ENCODE results near the gene FOXD4.
"Not testable (repeated sequence)": the region's sequence is repeated elsewhere in the genome, so short reads cannot be mapped to it uniquely, and the experiment has no call there.

FOXD4 gene

GRCh38 chr9:117995-118467 is at the start of gene FOXD4:
Gene FOXD4 (minus strand): TSS chr9:118417. CDS start chr9:118119, 298 bp downstream.
- not testable (repeated sequence) for DNase-seq (ENCODE audit: insufficient read length, low spot score); FAIRE-seq

GRCh38 chr9:159871-160270 is 41.7 kb upstream of the FOXD4 start:
- not testable (repeated sequence) for DNase-seq (ENCODE audit: insufficient read length, low spot score); FAIRE-seq

GRCh38 chr9:151173-151572 is 33.0 kb upstream of the FOXD4 start:
- DNase-seq (ENCODE audit: insufficient read length, low spot score); FAIRE-seq: not testable (repeated sequence)

GRCh38 chr9:139880-140279 is 21.7 kb upstream of the FOXD4 start:
- not testable (repeated sequence) for FAIRE-seq; DNase-seq (ENCODE audit: insufficient read length, low spot score)

GRCh38 chr9:117144-117994 is 848 bp downstream of the FOXD4 start:
- DNase-seq (ENCODE audit: insufficient read length, low spot score); FAIRE-seq: not testable (repeated sequence)

- DNase-seq (ENCODE audit: insufficient read length, low spot score); FAIRE-seq: not testable (repeated sequence)
These were observed 1.8 kb downstream of the FOXD4 start for GRCh38 chr9:116239-117077.

- DNase-seq (ENCODE audit: insufficient read length, low spot score); FAIRE-seq: not testable (repeated sequence)
These were observed 3.1 kb downstream of the FOXD4 start for GRCh38 chr9:115118-115451.

- not testable (repeated sequence) for FAIRE-seq; DNase-seq (ENCODE audit: insufficient read length, low spot score)
These were observed 3.7 kb downstream of the FOXD4 start for GRCh38 chr9:114267-115117.

GRCh38 chr9:113468-114266 is 4.5 kb downstream of the FOXD4 start:
- not testable (repeated sequence) for DNase-seq (ENCODE audit: insufficient read length, low spot score); FAIRE-seq

GRCh38 chr9:112589-113467 is 5.4 kb downstream of the FOXD4 start:
- not testable (repeated sequence) for DNase-seq (ENCODE audit: insufficient read length, low spot score); FAIRE-seq

GRCh38 chr9:110672-111071 is 7.5 kb downstream of the FOXD4 start:
- not testable (repeated sequence) for DNase-seq (ENCODE audit: insufficient read length, low spot score); FAIRE-seq

GRCh38 chr9:109540-109939 is 8.7 kb downstream of the FOXD4 start:
- DNase-seq (ENCODE audit: insufficient read length, low spot score): not testable (repeated sequence)
- peak; percentile 75 for FAIRE-seq

- not testable (repeated sequence) for FAIRE-seq; DNase-seq (ENCODE audit: insufficient read length, low spot score)
These were observed 9.3 kb downstream of the FOXD4 start for GRCh38 chr9:108742-109495.

- not testable (repeated sequence) for DNase-seq (ENCODE audit: insufficient read length, low spot score); FAIRE-seq
These were observed 12.2 kb downstream of the FOXD4 start for GRCh38 chr9:105991-106390.

GRCh38 chr9:100430-100829 is 17.8 kb downstream of the FOXD4 start:
- DNase-seq (ENCODE audit: insufficient read length, low spot score): not testable (repeated sequence)

GRCh38 chr9:99867-100266 is 18.4 kb downstream of the FOXD4 start:
- not testable (repeated sequence) for FAIRE-seq; DNase-seq (ENCODE audit: insufficient read length, low spot score)

More at GRCh38 chr9:100430-100829, 17.8 kb downstream of the FOXD4 start:
- FAIRE-seq: not testable (repeated sequence)

GRCh38 chr9:98775-99174 is 19.4 kb downstream of the FOXD4 start:
- FAIRE-seq; DNase-seq (ENCODE audit: insufficient read length, low spot score): not testable (repeated sequence)

Measured in H54 (cell line).